AG09319 (cell line): Measurements from ENCODE around the gene NARF.
"Not testable (repeated sequence)": the region's sequence is repeated elsewhere in the genome, so short reads cannot be mapped to it uniquely, and the experiment has no call there.

Experiments used
- DNase-seq: peaks from one replicate; pipeline ENCODE4 v3.0.0-alpha.2; 2010; ENCODE audit warnings: low read depth; ENCODE audit errors: extremely low read depth
- TF ChIP-seq, protein P1 (sequence below): IDR thresholded peaks from 2 replicates; pipeline ENCODE4 v1.5.1; 2011; ENCODE audit warnings: low read depth, mild to moderate bottlenecking, inconsistent platforms, low read length, moderate library complexity

The NARF gene

DNA sequence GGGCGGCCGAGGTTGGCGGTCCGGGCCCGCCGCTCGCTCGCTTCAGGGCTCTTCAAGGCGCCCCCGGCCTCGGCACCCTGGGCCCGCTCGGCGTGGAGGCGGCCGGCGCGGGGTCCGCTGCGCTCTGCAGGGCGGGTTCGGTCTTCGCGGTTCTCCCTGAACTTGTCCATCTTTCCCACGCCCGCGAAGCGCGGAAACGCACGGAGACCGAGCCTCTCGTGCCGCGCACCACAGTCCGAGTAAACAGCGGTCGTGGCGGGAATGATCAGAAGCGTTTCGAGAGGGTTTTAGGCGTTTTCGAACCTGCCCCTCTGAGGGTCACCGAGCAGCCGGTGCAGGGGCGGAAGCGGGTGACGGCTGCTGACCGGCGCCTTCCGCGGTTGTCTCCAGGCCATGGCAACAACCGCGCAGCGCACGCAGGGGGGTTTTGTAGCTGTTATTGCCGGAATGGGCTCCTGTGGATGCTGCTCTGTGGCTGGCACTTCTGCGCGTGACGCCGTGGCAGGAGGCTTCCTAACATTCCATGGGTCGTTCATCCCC lies 414 bp downstream of the NARF start:
- TF ChIP-seq, protein P1, sequence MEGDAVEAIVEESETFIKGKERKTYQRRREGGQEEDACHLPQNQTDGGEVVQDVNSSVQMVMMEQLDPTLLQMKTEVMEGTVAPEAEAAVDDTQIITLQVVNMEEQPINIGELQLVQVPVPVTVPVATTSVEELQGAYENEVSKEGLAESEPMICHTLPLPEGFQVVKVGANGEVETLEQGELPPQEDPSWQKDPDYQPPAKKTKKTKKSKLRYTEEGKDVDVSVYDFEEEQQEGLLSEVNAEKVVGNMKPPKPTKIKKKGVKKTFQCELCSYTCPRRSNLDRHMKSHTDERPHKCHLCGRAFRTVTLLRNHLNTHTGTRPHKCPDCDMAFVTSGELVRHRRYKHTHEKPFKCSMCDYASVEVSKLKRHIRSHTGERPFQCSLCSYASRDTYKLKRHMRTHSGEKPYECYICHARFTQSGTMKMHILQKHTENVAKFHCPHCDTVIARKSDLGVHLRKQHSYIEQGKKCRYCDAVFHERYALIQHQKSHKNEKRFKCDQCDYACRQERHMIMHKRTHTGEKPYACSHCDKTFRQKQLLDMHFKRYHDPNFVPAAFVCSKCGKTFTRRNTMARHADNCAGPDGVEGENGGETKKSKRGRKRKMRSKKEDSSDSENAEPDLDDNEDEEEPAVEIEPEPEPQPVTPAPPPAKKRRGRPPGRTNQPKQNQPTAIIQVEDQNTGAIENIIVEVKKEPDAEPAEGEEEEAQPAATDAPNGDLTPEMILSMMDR, result no peak
- no peak for DNase-seq

- DNase-seq, result not testable (repeated sequence)
Observed at GRCh38 chr17:82459936-82460335, 1.4 kb downstream of the NARF start.

DNA sequence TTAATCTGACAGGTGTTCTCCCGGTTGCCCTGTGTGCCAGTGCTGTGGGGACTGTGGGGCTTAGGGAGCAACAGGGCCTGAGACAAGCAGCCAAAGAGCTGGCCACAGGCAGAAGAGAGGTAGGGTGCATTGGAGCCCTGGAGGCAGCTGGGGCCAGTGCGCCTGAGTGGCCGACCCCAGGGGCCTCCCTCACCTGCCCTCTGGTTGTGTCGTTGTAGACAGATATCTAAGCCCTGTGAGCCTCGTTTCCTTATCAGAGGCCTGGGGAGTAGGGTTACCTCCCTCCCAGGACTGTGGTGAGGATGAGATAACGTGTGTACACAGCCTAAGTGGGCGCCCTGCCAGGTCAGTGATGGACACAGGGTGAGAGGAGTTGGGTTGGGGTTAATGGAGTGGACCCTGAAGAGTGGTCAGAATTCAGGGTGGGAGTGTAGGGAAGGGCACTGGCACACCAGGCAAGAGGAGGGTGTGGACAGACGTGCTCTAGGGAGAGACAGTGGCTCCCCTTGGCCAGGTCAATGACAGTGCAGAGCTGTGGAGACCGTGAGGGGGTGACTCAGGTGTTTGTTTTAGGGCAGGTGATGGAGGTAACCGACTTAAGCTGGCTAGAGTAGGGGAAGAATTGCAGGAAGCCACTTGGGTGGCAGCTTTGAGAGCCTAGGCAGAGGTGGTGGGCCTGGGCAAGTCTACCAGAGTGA lies 3.4 kb downstream of the NARF start:
- TF ChIP-seq, protein P1, result no peak
- no peak for DNase-seq

GRCh38 chr17:82463391-82463790 lies 4.8 kb downstream of the NARF start:
- no peak for DNase-seq
- TF ChIP-seq, protein P1, result no peak

- TF ChIP-seq, protein P1, result no peak
- no peak for DNase-seq
Observed at GRCh38 chr17:82463925-82464566, 5.5 kb downstream of the NARF start.

DNA sequence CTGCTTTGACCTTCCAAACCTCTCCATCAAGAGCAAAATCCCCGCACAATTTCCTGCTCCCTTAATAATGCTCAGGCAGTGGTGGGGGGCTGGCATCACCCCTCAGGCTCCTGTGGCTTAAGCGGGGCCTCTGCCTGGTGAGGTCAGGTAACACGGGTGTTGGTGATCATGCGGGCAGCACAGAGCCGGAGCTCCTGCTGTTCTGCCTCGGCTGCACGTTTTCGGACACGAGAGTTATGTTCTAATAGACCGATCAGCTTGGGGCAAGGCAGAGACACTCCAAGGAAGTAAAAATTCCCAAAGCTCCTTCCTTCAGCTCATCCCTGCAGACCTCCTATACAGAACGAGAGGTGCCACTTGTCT lies 6.0 kb downstream of the NARF start:
- TF ChIP-seq, protein P1, result no peak
- no peak for DNase-seq

DNA sequence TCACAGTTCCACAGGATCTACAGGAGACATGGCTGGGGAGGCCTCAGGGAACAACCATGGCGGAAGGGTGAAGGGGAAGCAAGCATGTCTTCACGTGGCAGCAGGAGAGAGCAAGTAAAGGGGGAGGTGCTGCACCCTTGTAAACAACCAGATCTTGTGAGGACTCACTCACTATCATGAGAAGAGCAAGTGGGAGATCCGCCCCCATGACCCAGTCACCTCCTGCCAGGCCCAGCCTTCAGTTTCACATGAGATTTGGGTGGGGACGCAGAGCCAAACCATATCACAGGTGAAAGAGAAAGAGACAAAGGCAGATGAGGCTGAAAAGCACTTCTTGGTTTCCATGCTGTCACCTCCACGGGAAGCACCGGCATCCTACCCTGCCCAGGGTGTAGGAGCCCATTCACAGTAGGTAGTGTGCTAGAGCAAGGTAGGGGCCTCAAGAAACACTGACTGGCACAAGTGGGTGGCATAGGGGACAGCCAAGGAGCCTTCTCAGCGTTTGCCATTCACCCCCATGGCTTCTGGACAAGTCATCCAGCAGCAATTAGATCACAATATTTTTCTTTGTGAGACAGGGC lies 6.6 kb downstream of the NARF start:
- no peak for DNase-seq
- TF ChIP-seq, protein P1, result no peak
